NCI-H1092 (cell line): ENCODE data around the gene STX1B.
"Not testable (repeated sequence)": the region's sequence is repeated elsewhere in the genome, so short reads cannot be mapped to it uniquely, and the experiment has no call there.

ENCODE experiments used
- DNase-seq: peaks from one replicate; lab custom pipeline; 2025; lab: John Stamatoyannopoulos, UW

STX1B gene

DNA sequence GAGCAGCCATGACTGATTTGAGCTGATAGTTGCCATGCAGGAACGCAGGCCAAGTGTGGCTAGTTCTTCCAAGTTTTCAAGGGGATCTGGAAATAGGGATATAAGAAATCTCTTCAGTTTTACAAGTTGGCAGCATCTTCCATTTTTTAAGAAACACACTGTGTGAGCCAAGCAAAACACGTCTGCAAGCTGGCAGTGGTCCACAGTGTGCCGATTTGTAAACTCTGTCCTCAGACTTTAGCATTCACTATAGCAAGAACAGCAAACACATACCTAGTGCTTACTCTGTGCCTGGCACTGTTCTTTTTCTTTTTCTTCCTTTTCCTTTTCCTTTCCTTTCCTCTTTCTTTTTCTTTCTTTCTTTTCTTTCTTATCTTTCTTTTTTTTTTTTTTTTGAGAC, 58.7 kb downstream of the STX1B start:
- DNase-seq, result no peak

DNA sequence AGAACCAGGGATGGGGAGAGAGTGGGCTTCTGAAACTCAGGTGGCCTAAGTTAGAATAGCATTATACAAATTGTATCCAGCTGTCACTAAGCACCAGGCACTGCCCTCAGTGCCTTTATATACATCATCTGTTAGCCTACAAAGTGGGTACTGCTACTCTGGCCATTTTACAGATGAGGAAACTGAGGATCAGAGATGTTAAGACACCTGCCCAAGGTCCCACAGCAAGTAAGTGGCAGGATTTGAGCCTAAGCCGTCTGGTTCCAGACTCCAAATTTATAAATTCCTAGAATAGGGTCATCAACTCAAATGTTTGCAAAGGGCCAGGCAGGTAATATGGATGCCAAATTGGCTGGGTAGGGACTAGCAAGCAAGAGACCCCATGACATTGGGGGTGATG, 59.2 kb downstream of the STX1B start:
- no peak for DNase-seq

DNA sequence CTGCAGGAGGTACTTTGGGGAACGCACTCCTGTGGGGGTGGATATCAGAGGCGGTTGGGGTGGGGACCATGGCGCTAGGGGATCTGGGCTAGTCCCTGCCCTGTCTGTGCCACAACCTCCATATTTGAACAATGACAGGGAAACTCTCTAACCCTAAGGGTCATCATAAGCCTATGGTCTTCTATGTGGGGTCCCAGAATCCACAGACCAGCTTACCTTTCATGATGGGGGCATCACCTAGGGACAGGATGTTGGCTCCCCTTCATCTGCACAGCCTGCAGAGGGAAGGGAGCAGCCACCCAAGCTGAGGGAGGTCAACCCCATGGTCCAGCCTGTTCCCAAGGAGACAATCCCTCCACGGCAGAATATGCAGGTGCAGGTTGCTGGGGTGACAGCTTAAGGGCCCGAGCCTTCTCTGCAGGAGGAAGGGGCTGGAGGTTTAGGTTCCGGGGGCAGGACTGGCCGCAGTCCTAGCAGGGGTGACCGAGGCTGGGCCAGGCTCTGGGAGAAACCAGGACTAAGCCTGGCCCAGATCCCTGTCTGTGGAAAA, 59.8 kb downstream of the STX1B start:
- no peak for DNase-seq

DNA sequence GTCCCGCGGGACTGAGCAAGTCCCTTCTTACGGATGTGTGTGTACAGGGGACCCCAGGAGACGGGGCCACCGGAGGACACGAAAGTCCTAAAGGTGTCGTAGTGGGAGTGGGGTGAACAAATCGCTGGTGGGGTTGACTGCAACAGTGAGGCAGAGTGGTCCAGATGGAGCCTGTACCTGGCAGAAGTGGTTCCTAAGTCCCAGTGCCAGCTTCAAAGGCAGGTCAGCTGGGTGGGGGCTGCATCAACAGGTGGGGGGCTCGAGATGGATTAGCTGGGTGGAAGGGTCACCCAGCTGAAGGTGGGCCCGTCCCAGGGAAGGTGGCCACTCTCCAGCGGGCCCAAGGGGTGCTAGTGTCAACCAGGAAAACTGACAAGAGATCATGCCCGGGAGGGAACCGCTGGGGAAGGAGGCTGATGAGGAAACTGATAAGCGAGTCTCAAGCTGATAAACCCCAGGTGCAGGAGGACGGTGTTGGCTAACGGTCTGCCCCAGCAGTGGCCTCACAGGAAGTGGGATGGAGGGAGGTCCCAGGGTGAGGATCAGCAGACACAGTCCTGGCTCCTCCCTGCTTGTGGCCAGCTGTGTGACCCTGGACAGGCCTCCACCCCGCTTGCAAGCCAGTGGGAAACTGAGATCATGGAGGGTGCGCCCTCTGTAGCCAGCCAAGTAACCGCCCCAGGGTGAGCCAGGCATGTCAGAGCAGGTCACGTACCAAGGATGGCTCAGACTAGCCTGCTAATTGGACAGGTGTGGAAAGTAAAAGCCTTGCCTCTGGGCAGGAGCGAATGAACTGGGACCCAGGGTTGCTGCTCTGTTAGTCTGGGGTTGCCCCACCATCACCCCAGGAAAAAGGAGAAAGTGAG, 60.6 kb downstream of the STX1B start:
- no peak for DNase-seq

DNA sequence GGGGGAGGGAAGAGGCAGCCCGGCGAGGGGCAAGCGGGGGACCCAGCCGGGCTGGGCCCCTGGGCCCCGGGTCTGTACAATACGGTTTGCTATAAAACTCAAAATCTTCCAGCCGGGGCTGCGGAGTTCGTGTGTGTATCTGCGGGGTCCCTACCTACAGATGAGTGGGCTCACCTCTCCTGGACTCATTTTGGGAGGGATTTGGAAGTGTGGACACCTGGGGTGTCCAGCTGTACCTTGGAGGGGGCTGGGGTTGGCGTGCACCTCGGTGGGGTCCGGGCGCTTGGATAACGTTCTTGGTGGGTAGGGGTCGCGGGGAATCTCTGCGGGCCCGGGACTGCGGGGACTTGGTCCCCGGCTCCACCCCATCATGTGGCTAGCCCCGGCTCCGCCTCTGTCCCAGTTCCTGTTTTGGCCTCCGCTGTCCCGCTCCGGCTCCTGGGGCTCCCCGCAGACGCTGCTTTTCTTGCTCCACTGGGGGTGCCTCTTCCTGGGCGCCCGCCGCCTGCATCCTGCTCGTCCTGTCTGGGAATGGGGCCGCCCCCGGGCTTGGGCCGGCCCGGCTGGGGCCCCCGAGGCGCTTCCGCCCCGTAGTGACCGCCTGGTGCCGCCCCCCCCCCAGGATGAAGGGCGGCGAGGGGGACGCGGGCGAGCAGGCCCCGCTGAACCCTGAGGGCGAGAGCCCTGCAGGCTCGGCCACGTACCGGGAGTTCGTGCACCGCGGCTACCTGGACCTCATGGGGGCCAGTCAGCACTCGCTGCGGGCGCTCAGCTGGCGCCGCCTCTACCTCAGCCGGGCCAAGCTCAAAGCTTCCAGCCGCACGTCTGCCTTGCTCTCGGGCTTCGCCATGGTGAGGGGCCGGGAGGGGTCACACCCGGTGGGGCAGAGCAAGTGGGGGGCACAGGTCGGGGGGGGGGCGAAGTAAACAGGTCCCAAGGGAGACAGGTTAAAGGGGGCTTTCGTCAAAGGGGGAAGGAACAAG, 61.5 kb downstream of the STX1B start, which contains the start of gene ORAI3:
Gene ORAI3, plus strand, starts transcription at position 402 of the 983 bp plus-strand sequence. Its CDS starts 222 bp downstream, at position 624.
- no peak for DNase-seq

DNA sequence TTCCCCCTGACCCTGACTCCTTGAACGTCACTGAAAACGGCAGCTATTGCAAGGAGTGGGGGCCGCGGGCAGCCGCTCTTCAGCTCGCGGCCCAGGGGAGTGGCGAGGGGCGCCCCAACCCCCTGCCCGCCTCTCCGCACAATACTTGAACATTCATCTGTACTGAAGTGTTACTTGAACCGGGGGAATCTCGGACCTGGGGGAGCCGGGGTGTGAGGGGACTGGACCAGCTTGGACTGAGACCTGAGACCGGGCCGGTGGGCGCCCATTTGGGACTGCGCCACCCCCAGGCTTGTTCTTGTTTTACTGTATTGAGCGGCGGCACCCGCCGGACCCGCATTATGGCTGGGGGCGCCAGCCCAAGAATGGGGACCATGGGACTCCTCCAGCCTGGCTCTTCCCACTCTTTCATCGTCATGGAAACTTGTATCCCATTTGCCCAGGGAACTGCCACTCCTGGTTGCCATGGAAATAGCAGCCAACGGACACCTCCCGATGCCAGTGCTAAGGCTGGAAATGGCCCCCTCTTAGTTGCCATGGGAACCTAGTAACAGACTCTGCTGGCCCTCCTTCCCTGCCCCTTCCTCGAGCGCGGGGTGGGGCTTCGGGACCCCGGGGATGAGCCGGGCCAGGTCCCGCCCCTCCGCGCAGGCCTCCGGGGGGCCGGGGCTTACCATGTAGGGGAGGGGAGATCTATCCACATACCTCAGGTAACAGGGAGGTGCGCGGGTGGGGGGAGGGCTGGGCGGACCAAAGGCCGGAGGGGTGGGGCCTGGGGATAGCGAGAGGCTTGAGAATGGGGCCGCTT, 62.4 kb downstream of the STX1B start:
- no peak for DNase-seq

DNA sequence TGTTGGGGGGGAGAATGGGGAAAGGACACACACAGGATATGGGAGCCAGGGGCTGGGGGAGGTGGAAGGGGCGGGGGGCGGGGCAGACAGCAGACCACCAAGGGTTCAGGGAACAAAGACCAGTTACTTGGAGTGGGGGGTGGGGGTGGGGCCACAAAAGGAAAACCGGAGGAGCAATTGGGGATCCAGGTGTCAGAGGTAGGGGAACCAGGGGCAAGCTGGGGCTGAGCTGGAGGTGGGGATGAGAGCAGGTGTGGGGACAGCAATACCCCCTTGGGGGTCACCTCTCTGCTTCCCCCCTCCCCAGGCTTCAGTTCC, 62.9 kb downstream of the STX1B start:
- DNase-seq, result no peak

DNA sequence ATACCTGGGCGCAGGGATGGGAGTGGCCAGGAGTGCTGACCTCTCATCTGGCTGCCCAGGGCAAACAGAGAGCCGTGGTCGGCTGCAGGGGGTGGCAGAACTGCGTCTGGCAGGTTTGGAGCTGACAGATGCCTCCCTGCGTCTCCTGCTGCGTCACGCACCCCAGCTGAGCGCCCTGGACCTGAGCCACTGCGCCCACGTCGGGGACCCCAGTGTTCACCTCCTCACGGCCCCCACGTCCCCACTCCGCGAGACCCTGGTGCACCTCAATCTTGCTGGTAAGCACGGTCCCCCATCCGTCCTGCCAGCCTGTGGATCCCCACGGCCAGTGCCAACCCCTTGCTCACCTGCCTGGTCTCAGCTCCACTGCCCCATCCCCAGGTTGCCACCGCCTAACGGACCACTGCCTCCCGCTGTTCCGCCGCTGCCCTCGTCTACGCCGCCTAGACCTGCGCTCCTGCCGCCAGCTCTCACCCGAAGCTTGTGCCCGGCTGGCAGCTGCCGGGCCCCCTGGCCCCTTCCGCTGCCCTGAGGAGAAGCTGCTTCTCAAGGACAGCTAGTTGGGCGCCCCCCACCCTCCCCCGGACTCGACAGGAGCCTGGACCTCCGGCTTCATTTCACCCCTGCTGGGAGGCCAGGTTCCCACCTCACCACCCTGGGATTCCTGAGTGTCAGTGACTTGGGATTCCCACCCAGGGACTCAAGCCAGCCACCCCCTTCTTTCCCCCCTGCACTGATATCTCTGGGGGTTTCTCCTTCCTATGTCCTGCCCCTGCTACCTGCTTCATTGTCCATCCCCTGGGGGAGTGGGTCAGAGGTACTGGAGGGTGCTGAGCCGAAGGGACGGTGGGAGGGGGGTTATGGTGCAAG, 63.5 kb downstream of the STX1B start:
- no peak for DNase-seq

DNA sequence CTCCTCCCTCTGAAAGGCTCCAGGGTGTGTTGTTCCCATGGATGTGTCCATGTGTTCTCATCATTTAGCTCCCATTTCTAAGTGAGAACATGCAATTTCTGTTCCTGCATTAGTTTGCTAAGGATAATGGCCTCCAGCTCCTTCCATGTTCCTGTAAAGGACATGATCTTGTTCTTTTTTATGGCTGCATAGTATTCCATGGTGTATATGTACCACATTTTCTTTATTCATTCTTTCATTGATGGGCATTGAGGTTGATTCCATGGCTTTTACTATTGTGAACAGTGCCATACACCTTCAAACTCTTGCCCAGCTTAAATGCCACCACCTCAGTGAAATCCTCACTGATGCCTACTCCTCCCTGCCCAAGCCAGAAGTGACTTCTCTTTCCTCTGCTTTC, 66.1 kb downstream of the STX1B start:
- DNase-seq, result no peak

DNA sequence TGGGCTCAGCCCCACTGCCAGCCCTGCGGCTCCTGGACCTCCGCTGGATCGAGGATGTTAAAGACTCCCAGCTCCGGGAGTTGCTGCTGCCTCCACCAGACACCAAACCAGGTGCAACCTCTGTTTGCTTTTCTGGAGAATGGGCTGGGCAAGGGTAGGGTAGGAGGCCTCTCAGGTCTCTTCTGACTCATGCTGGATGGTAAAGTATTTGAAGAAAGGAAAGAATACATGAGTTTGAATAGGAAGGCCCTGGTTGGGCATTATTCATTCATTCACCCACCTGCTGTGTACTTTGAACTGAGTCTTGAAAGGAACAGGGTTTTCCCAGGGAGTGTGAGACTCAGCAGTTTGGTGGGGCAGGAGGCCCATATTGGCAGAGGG, 68.0 kb downstream of the STX1B start:
- DNase-seq, result no peak

DNA sequence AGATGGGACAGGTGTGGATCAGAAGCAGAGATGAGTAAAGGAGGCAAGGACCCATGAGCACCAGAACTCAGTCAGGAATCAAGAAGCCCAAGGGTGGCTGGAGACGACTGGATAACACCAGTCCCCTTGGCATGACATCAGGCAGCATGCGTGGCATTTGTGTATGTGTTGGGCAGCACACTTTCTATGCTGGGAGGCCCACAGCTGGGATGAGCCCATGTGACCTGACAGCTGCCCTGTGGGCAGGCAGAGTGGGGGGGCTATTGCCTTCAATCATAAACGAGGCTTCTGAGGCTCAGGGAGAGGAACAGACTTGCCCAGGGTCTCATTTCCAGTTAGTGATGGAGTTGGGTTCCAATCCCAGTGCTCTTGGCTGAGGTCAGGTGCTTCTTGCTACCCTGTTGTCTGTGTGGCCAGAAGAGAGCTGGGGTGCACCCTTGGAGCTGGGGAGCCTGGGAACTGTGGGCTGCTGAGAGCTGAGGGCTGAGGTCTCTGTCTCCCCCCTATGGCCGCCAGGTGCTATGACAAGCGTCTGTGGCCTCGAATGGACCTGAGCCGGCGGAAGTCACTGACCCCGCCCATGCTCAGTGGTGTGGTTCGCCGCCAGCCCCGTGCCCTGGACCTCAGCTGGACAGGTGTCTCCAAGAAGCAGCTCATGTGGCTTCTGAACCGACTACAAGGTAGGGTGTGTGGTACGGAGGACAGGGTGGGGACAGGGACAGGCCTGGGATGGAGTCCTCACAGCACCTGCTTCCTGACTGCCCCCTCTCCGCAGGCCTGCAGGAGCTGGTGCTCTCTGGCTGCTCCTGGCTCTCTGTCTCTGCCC, 68.6 kb downstream of the STX1B start:
- DNase-seq, result peak; percentile 32

DNA sequence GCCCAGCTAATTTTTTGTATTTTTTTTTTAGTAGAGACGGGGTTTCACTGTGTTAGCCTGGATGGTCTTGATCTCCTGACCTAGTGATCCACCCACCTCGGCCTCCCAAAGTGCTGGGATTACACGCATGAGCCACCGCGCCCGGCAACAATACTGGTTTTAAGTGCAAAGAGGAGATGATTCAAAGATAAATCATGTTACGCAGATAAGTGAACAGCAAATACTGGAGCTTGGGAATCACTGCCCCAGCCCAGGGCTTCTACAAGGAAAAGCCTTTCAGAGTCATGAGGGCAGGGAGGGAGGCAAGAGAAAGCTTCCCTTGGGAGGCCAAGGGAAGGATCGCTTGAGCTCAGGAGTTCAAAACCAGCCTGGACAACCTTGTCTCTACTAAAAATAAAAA, 70.9 kb downstream of the STX1B start:
- not testable (repeated sequence) for DNase-seq
